ENCODE measurements around the gene THBS4.

Gene THBS4

DNA sequence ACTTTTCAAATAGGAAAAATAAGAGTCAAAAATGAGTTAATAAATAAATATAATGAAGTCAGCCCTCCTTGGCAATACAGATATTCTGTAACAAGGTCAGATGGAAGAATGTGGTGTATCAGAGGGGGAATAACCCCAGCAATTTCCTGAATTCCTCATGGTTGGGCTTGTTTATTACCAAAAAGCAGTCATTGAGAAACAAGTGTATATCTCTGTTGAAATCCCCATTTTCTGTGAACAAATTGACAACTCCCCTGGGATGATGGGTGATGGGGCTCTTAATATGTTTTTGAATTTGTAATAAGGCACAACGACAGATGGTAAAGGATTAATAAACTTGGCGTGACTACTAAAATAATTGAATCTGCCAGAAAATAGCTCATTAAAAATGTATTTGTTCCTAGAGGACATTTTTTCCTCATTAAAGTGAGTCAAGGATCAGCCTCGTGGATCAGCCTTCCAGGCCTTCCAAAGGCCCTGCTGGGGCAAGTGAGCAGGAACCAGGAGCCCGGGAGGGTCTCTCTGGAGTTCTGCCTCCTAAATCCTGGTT, 34.2 kb downstream of the THBS4 start:
- POLR2A ChIA-PET (ENCODE audit: low non-redundant PET): no interaction called here
- CTCF ChIA-PET: interaction anchor here (0.8 to 2.2 kb wide), 2 partner anchors 14 to 22 kb away, joined by 3 to 7 read pairs; no protein-coding TSS in a partner anchor
- H3K27ac ChIP-seq: no peak overlapping the region
- TF ChIP-seq, protein P1, sequence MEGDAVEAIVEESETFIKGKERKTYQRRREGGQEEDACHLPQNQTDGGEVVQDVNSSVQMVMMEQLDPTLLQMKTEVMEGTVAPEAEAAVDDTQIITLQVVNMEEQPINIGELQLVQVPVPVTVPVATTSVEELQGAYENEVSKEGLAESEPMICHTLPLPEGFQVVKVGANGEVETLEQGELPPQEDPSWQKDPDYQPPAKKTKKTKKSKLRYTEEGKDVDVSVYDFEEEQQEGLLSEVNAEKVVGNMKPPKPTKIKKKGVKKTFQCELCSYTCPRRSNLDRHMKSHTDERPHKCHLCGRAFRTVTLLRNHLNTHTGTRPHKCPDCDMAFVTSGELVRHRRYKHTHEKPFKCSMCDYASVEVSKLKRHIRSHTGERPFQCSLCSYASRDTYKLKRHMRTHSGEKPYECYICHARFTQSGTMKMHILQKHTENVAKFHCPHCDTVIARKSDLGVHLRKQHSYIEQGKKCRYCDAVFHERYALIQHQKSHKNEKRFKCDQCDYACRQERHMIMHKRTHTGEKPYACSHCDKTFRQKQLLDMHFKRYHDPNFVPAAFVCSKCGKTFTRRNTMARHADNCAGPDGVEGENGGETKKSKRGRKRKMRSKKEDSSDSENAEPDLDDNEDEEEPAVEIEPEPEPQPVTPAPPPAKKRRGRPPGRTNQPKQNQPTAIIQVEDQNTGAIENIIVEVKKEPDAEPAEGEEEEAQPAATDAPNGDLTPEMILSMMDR (conservative IDR thresholded peaks at IDR 0.05; ENCODE audit: low read depth): no peak
- DNase-seq (ENCODE audit: low spot score): no peak

DNA sequence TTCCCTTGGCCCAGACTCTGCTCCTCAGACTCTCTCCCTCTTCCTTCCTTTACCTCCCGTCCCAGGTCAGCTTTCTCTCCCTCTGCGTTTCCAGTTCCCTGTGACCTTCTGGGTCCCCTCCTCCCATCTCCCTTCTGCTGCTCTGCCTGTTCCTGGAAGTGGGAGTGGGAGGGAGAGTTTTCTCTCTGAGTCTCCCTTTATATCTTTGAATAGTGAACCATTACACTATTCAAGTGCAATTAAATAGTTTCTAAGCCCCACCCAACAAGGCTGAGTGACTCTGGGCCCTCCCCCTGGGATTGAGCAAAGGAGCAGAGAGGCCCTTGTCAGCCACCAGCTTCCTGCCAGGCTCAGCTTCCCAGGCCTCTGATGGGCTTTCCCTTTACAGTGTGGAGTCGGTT, 34.8 kb downstream of the THBS4 start:
- ChIA-PET CTCF (interaction anchor here (0.8 to 2.2 kb wide), 2 partner anchors 13 to 23 kb away, joined by 3 to 7 read pairs; no protein-coding TSS in a partner anchor), POLR2A (ENCODE audit: low non-redundant PET) (no interaction called here)
- DNase-seq (ENCODE audit: low spot score): no peak
- TF ChIP-seq, protein P1 (conservative IDR thresholded peaks at IDR 0.05; ENCODE audit: low read depth): no peak
- H3K27ac ChIP-seq: no peak overlapping the region

DNA sequence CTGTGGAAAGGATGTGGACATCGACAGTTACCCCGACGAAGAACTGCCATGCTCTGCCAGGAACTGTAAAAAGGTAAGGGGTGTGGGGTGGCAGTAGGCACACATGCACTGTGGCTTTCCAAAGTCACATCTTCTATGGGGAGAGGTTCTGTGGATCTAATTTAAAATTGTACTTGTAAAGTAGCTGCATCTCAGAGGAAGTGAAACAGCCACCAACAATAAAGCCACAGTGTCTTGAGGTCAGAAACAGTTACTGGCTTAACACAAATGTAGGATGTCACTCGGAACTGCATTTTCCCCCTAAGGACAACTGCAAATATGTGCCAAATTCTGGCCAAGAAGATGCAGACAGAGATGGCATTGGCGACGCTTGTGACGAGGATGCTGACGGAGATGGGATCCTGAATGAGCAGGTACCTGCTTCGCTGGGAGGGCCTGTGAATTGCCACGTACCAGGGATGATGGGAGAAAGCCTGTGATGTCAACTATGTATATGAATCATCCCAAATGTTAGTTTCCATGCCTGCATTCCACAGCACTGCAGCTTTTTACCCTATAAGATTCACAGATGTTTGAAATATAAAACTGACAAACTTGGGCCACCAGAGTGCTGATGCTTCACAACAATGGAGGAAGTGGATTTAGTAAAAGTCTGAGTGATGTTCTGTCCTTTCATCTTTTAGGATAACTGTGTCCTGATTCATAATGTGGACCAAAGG, 35.3 kb downstream of the THBS4 start:
- TF ChIP-seq, protein P1 (conservative IDR thresholded peaks at IDR 0.05; ENCODE audit: low read depth): no peak
- no peak overlapping the region for H3K27ac ChIP-seq
- POLR2A ChIA-PET (ENCODE audit: low non-redundant PET): no interaction called here
- CTCF ChIA-PET: interaction anchor here (0.6 to 2.2 kb wide), 2 partner anchors 13 to 60 kb away, joined by 3 to 7 read pairs; no protein-coding TSS in a partner anchor
- no peak for DNase-seq (ENCODE audit: low spot score)

DNA sequence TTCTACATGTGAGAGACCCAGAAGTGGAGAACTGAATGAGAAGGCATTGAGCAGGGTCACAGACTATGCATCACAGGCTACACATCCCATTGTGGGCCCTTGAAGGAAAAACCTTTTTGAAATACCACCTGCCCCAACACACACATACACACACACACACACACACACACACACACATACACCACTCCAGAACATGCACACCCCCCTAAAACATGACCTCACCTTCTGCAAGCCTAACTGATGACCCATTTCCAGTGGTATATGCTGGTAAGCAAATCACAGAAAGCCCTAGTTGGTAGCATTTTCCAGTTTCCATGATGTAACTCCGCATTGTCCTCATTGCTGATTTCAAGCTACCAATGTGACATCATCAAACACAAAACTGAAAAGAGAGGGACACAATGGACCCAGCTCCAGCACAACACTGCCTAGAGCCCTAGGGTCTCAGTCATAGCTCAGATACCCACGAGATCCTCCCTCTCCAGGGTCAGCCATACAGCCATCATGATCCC, 36.4 kb downstream of the THBS4 start:
- no peak overlapping the region for H3K27ac ChIP-seq
- no peak for DNase-seq (ENCODE audit: low spot score)
- ChIA-PET CTCF (interaction anchor here (0.7 to 0.9 kb wide), 2 partner anchors 12 to 65 kb away, joined by 4 to 5 read pairs; no protein-coding TSS in a partner anchor), POLR2A (ENCODE audit: low non-redundant PET) (no interaction called here)
- TF ChIP-seq, protein P1 (conservative IDR thresholded peaks at IDR 0.05; ENCODE audit: low read depth): no peak

DNA sequence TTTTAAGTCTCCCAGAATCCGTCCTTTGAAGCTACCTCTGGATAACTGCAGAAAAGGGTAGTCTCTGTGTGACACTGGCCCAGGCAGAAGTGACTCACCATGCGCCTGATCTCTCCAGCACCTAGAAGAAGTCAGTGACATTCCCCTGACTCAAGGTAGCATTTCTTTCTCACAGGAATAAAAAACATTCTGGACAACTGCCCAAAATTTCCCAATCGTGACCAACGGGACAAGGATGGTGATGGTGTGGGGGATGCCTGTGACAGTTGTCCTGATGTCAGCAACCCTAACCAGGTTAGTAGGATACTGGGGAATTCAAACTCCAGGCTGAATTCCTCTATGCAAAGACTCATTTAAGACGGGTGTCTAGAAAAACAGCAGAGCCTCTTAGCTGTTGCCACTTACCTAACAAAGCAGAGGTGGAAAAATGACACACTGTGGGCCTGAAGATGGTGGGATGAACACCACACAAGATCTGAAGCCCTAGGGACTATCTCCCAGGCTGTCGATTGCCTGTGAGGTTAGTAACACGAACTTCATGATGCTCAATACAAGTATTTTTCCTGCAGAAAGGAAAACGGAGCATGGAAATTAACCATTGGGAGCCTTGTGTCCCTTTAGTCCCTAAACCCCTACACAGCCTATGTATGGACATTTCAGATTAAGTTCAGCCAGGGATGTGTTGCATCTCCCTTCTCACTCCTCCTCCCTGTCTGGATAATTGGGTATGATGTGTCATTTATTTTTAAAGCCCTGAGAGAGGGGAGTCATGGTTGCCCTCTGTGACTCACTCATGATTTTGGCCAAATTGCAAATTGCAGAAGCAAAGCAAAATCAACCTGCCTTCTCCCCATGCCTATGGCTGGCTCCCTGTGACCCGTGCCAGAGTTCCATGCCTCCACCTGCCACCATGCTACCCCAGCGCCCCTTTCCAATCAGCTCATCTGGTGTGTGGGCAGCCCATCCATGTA, 37.2 kb downstream of the THBS4 start:
- ChIA-PET POLR2A (ENCODE audit: low non-redundant PET) (no interaction called here), CTCF (interaction anchor here (0.7 to 0.9 kb wide), 2 partner anchors 11 to 64 kb away, joined by 4 to 5 read pairs; no protein-coding TSS in a partner anchor)
- no peak for DNase-seq (ENCODE audit: low spot score)
- no peak overlapping the region for H3K27ac ChIP-seq
- TF ChIP-seq, protein P1 (conservative IDR thresholded peaks at IDR 0.05; ENCODE audit: low read depth): no peak

All from RWPE1 (cell line).